ENCODE data around the gene BTBD2.

DNA sequence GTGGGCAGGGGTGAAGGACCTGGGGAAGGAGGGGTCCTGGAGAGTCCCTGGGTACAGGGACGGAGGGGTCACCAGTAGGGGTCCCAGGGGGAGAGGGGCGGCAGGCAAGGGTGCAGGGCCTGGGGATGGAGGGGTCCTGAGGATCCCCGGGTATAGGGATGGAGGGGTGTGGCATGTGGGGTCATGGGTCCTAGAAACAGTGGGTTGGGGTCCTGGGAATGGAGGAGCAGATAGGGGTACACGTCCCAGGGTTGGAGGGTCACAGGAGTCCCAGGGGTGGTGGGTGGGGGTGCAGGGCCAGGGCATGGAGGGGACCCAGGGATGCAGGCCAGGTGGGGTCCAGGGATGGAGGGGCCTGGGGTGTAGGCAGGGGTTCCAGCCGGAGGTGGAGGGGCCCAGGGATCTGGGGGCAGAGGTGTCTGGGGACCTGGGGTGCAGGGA is 1.4 kb downstream of the BTBD2 start:
- TF ChIP-seq GATA3 (IDR thresholded peaks at IDR 0.05; ENCODE audit: low read depth, low read length) (no peak), GATA2 (IDR thresholded peaks at IDR 0.05; ENCODE audit: low read depth, low read length) (no peak)

Data from SH-SY5Y (cell line).